HepG2 (cell line): ENCODE measurements around the gene NME4. TPM values are rescaled to one million over a fixed set of nuclear protein-coding genes. Genes with fewer than 3 reads are reported as not detected.
A peak's percentile ranks its signal among the peaks of the same experiment; 100 is the strongest.

ENCODE experiments used
- AKAP8 ChIP-seq: sonication (generic); formaldehyde crosslinking; IDR thresholded peaks from 2 replicates; pipeline ENCODE4 v1.5.1; 2020; ENCODE audit warnings: mild to moderate bottlenecking, missing genetic modification reagents
- FIP1L1 ChIP-seq: fragments of 200-400 bp; formaldehyde crosslinking; IDR thresholded peaks from 2 replicates; pipeline ENCODE4 v1.6.1; 2018; ENCODE audit warnings: low read depth, mild to moderate bottlenecking, low read length, moderate library complexity, borderline replicate concordance; ENCODE audit not compliant: insufficient read depth
- KLF16 ChIP-seq, 2 experiments: sonication (generic) in 1 of 2; formaldehyde crosslinking in 1 of 2; IDR thresholded peaks; 2 replicates each; pipeline versions ENCODE4 v1.6.1 to v1.8.0; 2016 to 2023; ENCODE audit warnings: missing genetic modification reagents in 2 of 2, missing compliant biosample characterization in 1 of 2
- KLF9 ChIP-seq: IDR thresholded peaks from 2 replicates; pipeline ENCODE4 v1.6.1; 2016; ENCODE audit warnings: low read depth
- PRMT3 ChIP-seq: sonication (generic); formaldehyde crosslinking; IDR thresholded peaks from 2 replicates; pipeline ENCODE4 v1.8.1; 2022; ENCODE audit warnings: low read depth, mild to moderate bottlenecking, moderate library complexity, missing genetic modification reagents, borderline replicate concordance
- SP1 ChIP-seq, 2 experiments: fragments of 450-650 bp in 1 of 2; sonication (generic) in 1 of 2; formaldehyde crosslinking in 1 of 2; IDR thresholded peaks; 2 replicates each; pipeline versions ENCODE4 v1.4.0 to v1.6.1; 2016 to 2020; ENCODE audit warnings: missing genetic modification reagents in 1 of 2
- TBP ChIP-seq: sonication (generic); formaldehyde crosslinking; IDR thresholded peaks from 2 replicates; pipeline ENCODE4 v1.5.0; 2020; ENCODE audit warnings: missing genetic modification reagents
- ZFP41 ChIP-seq: sonication (generic); formaldehyde crosslinking; IDR thresholded peaks from 2 replicates; pipeline ENCODE4 v1.4.0; 2020; ENCODE audit warnings: mild to moderate bottlenecking, missing genetic modification reagents, borderline replicate concordance
- ZNF326 ChIP-seq: sonication (generic); formaldehyde crosslinking; IDR thresholded peaks from 2 replicates; pipeline ENCODE4 v1.4.0; 2020; ENCODE audit warnings: missing genetic modification reagents, borderline replicate concordance
- ZNF451 ChIP-seq: sonication (generic); formaldehyde crosslinking; IDR thresholded peaks from 2 replicates; pipeline ENCODE4 v1.5.0; 2020; ENCODE audit warnings: mild to moderate bottlenecking, missing genetic modification reagents
- polyA plus RNA-seq, 8 experiments: library from polyadenylated mRNA; depleted of rRNA in 3 of 8; stranded (reverse) in 7 of 8; unstranded in 1 of 8; fragments of >200 nt; fragmentation: Illumina TruSeq in 4 of 8; extraction: Trizol in 4 of 8; gene quantifications; 2 replicates each; pipeline versions ENCODE4 v1.2.1 to v1.2.3, GENCODE V29; 2011 to 2016; ENCODE audit warnings: low read depth in 4 of 8, missing spikeins in 1 of 8, mixed read lengths in 1 of 8; ENCODE audit not compliant: insufficient read depth in 1 of 8
- total RNA-seq, 5 experiments: library from RNA; depleted of rRNA; stranded (reverse); fragments of >200 nt; fragmentation: Illumina TruSeq; extraction: Trizol; gene quantifications; 2 replicates each; pipeline ENCODE4 v1.2.3, GENCODE V29; 2016; ENCODE audit warnings: low read depth in 1 of 5
- TF ChIP-seq, protein P1 (sequence below): sonication (generic); formaldehyde crosslinking; IDR thresholded peaks from 2 replicates; pipeline ENCODE4 v1.4.0; 2020; ENCODE audit warnings: missing genetic modification reagents, mild to moderate bottlenecking, borderline replicate concordance
- TF ChIP-seq, protein P2 (sequence below): sonication (generic); formaldehyde crosslinking; IDR thresholded peaks from 2 replicates; pipeline ENCODE4 v1.5.0; 2020; ENCODE audit warnings: mild to moderate bottlenecking, missing genetic modification reagents
- TF ChIP-seq, protein P3 (sequence below): sonication (generic); formaldehyde crosslinking; IDR thresholded peaks from 2 replicates; pipeline ENCODE4 v1.4.0; 2020; ENCODE audit warnings: missing genetic modification reagents
- TF ChIP-seq, protein P4 (sequence below): sonication (generic); formaldehyde crosslinking; IDR thresholded peaks from 2 replicates; pipeline ENCODE4 v1.4.0; 2020; ENCODE audit warnings: missing genetic modification reagents, borderline replicate concordance
- TF ChIP-seq, protein P5 (sequence below), 2 experiments: fragments of 450-650 bp in 1 of 2; sonication (generic) in 1 of 2; formaldehyde crosslinking; IDR thresholded peaks; 2 replicates each; pipeline versions ENCODE4 v1.5.0 to v1.8.0; 2020 to 2022; ENCODE audit warnings: mild to moderate bottlenecking in 1 of 2, missing genetic modification reagents in 1 of 2

The NME4 gene
- total and polyA plus RNA-seq, 2 of the 13 experiments (the other 11 are each of a cell fraction or from before 2014, with no cell fraction given), result 121 to 263 TPM

DNA sequence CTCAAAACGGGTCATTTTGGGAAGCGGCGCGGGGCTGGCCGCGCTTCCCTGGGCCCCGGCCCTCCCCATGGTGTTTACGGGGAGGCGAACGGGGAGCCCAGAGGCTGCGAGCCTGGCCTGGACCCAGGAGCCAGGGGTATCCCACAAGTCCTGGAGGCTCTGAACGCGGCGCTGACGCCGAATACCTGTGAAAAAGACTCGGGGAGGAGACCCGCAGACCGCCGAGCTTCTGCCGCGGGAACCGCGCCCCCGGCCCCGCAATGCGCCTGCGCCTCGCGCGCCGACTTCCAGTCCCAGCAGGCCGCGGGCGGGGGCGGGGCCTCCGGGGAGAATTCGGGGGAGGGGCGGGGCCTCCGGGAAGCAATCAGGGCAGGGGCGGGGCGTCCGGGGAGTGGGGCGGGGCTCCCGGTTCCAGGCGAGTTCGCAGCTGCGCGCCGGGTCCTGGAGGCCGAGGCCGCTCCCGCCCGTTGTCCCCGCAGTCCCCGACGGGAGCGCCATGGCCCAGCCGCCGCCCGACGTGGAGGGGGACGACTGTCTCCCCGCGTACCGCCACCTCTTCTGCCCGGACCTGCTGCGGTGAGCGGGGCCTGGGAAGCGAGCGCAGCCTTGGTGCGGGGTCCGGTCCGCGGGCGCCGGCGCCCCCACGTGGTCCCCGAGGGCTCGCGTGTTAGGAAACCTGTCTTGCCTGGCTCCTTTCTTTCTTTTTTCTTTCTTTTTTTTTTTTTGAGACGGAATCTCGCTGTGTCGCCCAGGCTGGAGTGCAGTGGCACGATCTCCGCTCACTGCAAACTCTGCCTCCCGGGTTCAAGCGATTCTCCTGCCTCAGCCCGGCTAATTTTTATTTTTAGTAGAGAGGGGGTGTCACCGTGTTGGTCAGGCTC is 4.7 kb downstream of the NME4 start, which contains the start of gene DECR2 (continued):
- TF ChIP-seq, protein P1, sequence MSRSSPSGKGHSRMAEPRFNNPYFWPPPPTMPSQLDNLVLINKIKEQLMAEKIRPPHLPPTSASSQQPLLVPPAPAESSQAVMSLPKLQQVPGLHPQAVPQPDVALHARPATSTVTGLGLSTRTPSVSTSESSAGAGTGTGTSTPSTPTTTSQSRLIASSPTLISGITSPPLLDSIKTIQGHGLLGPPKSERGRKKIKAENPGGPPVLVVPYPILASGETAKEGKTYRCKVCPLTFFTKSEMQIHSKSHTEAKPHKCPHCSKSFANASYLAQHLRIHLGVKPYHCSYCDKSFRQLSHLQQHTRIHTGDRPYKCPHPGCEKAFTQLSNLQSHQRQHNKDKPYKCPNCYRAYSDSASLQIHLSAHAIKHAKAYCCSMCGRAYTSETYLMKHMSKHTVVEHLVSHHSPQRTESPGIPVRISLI, result peak; percentile 52; the same call in 1 of the 2 replicates
- TF ChIP-seq, protein P2, sequence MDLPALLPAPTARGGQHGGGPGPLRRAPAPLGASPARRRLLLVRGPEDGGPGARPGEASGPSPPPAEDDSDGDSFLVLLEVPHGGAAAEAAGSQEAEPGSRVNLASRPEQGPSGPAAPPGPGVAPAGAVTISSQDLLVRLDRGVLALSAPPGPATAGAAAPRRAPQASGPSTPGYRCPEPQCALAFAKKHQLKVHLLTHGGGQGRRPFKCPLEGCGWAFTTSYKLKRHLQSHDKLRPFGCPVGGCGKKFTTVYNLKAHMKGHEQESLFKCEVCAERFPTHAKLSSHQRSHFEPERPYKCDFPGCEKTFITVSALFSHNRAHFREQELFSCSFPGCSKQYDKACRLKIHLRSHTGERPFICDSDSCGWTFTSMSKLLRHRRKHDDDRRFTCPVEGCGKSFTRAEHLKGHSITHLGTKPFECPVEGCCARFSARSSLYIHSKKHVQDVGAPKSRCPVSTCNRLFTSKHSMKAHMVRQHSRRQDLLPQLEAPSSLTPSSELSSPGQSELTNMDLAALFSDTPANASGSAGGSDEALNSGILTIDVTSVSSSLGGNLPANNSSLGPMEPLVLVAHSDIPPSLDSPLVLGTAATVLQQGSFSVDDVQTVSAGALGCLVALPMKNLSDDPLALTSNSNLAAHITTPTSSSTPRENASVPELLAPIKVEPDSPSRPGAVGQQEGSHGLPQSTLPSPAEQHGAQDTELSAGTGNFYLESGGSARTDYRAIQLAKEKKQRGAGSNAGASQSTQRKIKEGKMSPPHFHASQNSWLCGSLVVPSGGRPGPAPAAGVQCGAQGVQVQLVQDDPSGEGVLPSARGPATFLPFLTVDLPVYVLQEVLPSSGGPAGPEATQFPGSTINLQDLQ, result 0 out of 2 replicates have a peak, but pooled peaks have one; percentile 41
- TF ChIP-seq, protein P3, sequence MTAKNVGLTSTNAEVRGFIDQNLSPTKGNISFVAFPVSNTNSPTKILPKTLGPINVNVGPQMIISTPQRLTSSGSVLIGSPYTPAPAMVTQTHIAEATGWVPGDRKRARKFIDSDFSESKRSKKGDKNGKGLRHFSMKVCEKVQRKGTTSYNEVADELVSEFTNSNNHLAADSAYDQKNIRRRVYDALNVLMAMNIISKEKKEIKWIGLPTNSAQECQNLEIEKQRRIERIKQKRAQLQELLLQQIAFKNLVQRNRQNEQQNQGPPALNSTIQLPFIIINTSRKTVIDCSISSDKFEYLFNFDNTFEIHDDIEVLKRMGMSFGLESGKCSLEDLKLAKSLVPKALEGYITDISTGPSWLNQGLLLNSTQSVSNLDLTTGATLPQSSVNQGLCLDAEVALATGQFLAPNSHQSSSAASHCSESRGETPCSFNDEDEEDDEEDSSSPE (CRISPR knock-in tag), result peak; percentile 20; the same call in 1 of the 2 replicates
- TF ChIP-seq TBP (CRISPR knock-in tag), result no peak
- TF ChIP-seq PRMT3 (CRISPR knock-in tag), result peak; percentile 59; the same call in 1 of the 2 replicates
- TF ChIP-seq AKAP8 (CRISPR knock-in tag), result peak; percentile 80
- TF ChIP-seq KLF16 (CRISPR knock-in tag; IDR thresholded peaks at IDR 0.05), result no peak
- TF ChIP-seq ZFP41 (CRISPR knock-in tag), result no peak
- TF ChIP-seq ZNF451, result no peak
- TF ChIP-seq, protein P4, sequence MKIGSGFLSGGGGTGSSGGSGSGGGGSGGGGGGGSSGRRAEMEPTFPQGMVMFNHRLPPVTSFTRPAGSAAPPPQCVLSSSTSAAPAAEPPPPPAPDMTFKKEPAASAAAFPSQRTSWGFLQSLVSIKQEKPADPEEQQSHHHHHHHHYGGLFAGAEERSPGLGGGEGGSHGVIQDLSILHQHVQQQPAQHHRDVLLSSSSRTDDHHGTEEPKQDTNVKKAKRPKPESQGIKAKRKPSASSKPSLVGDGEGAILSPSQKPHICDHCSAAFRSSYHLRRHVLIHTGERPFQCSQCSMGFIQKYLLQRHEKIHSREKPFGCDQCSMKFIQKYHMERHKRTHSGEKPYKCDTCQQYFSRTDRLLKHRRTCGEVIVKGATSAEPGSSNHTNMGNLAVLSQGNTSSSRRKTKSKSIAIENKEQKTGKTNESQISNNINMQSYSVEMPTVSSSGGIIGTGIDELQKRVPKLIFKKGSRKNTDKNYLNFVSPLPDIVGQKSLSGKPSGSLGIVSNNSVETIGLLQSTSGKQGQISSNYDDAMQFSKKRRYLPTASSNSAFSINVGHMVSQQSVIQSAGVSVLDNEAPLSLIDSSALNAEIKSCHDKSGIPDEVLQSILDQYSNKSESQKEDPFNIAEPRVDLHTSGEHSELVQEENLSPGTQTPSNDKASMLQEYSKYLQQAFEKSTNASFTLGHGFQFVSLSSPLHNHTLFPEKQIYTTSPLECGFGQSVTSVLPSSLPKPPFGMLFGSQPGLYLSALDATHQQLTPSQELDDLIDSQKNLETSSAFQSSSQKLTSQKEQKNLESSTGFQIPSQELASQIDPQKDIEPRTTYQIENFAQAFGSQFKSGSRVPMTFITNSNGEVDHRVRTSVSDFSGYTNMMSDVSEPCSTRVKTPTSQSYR, result peak; percentile 50; the same call in 1 of the 2 replicates
- TF ChIP-seq KLF9, result 0 out of 2 replicates have a peak, but pooled peaks have one; percentile 6
- no peak for TF ChIP-seq FIP1L1
- TF ChIP-seq, protein P5, sequence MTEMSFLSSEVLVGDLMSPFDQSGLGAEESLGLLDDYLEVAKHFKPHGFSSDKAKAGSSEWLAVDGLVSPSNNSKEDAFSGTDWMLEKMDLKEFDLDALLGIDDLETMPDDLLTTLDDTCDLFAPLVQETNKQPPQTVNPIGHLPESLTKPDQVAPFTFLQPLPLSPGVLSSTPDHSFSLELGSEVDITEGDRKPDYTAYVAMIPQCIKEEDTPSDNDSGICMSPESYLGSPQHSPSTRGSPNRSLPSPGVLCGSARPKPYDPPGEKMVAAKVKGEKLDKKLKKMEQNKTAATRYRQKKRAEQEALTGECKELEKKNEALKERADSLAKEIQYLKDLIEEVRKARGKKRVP (CRISPR knock-in tag; IDR thresholded peaks at IDR 0.05), result 0 out of 4 replicates have a peak, but pooled peaks of 1 of the 2 experiments have one; percentile 7
- TF ChIP-seq ZNF326 (CRISPR knock-in tag), result peak; percentile 56; the same call in 1 of the 2 replicates
- TF ChIP-seq SP1 (IDR thresholded peaks at IDR 0.05), result no peak
- peak; percentile 70 for TF ChIP-seq SP1 (CRISPR knock-in tag; IDR thresholded peaks at IDR 0.05)
